Suprapubic skin (tissue), 4 donors: ENCODE data around the gene PDE1C. TPM values are rescaled to one million over a fixed set of nuclear protein-coding genes. Genes with fewer than 3 reads are reported as not detected.

Experiments used
- DNase-seq, 2 donors: peaks; one replicate each; pipeline ENCODE4 v3.0.0-alpha.2; 2019; ENCODE audit warnings: low spot score in 2 of 2
- H3K27ac ChIP-seq: fragments of 200-600 bp; sonication (generic); one replicate; pipeline ENCODE4 v1.5.1; 2019
- H3K27me3 ChIP-seq: fragments of 200-600 bp; sonication (generic); one replicate; pipeline ENCODE4 v1.5.1; 2019
- H3K36me3 ChIP-seq: fragments of 200-600 bp; sonication (generic); one replicate; pipeline ENCODE4 v1.5.1; 2019
- H3K4me1 ChIP-seq: fragments of 200-600 bp; sonication (generic); one replicate; pipeline ENCODE4 v1.5.1; 2019
- H3K4me3 ChIP-seq: fragments of 200-600 bp; sonication (generic); one replicate; pipeline ENCODE4 v1.5.1; 2019; ENCODE audit warnings: mild to moderate bottlenecking
- H3K9me3 ChIP-seq: fragments of 200-600 bp; sonication (generic); one replicate; pipeline ENCODE4 v1.5.1; 2019
- CTCF ChIP-seq, 2 donors: fragments of 200-600 bp in 1 of 2; fragments of 450-650 bp in 1 of 2; sonication (generic) in 1 of 2; IDR thresholded peaks; one replicate each; pipeline ENCODE4 v1.5.1; 2016 to 2019; ENCODE audit warnings: antibody characterized with exemption in 2 of 2, mild to moderate bottlenecking in 1 of 2, moderate library complexity in 1 of 2
- EP300 ChIP-seq: sonication (generic); formaldehyde crosslinking; IDR thresholded peaks from one replicate; pipeline ENCODE4 v1.6.1; 2017; ENCODE audit warnings: antibody characterized with exemption
- POLR2A ChIP-seq, 2 donors: fragments of 450-650 bp; IDR thresholded peaks; one replicate each; pipeline ENCODE4 v1.6.1; 2017; ENCODE audit warnings: antibody characterized with exemption in 2 of 2, mild to moderate bottlenecking in 2 of 2, moderate library complexity in 2 of 2
- POLR2AphosphoS5 ChIP-seq, 3 donors: sonication (generic); formaldehyde crosslinking; IDR thresholded peaks; one replicate each; pipeline ENCODE4 v1.6.1; 2017; ENCODE audit warnings: antibody characterized with exemption in 3 of 3
- WGBS: methylation state at CpG from one replicate; pipeline ENCODE4 v1.1.5; 2018; 5-methylcytosine and 5-hydroxymethylcytosine counted together
- total RNA-seq, 4 donors: library from RNA; depleted of rRNA; stranded (reverse); fragments of >200 nt; gene quantifications; one replicate each; pipeline ENCODE4 v1.1.0, GENCODE V29; 2016

PDE1C gene
- total RNA-seq, 4 donors from 2014 or later: 0.64 to 1.8 (median 0.83) TPM

GRCh38 chr7:32062150-32062549 lies 8.1 kb downstream of the PDE1C start:
- Histone ChIP-seq H3K36me3 (no peaks in the 10 kb centered on the region), H3K27ac (no peak overlapping the region), H3K9me3 (no peaks in the 10 kb centered on the region), H3K27me3 (peaks cover under 1% of the 10 kb centered on the region), H3K4me3 (no peak overlapping the region), H3K4me1 (peaks cover 4% of the 10 kb centered on the region)
- DNase-seq: no peak
- TF ChIP-seq CTCF (IDR thresholded peaks at IDR 0.05) (peak in 1 of 2 donors; percentile 42), POLR2AphosphoS5 (IDR thresholded peaks at IDR 0.05) (no peak), POLR2A (IDR thresholded peaks at IDR 0.05) (no peak)
- WGBS: 51% methylated on average over 5 of the region's 5 CpGs

- WGBS: 85% methylated on average over 2 of the region's 3 CpGs
- no peak overlapping the region for H3K27ac ChIP-seq
- H3K27me3 ChIP-seq: no peaks in the 10 kb centered on the region
- no peaks in the 10 kb centered on the region for H3K9me3 ChIP-seq
- H3K36me3 ChIP-seq: no peaks in the 10 kb centered on the region
- H3K4me1 ChIP-seq: peaks cover 4% of the 10 kb centered on the region
- no peak for DNase-seq
- no peak overlapping the region for H3K4me3 ChIP-seq
- TF ChIP-seq CTCF (IDR thresholded peaks at IDR 0.05) (no peak), EP300 (no peak), POLR2AphosphoS5 (IDR thresholded peaks at IDR 0.05) (no peak), POLR2A (IDR thresholded peaks at IDR 0.05) (no peak)
Measured at GRCh38 chr7:32061346-32061745, 8.9 kb downstream of the PDE1C start.

GRCh38 chr7:32059289-32060011 lies 10.8 kb downstream of the PDE1C start:
- WGBS: 41% methylated on average over 6 of the region's 6 CpGs
- Histone ChIP-seq H3K9me3 (no peaks in the 10 kb centered on the region), H3K4me1 (peaks cover 4% of the 10 kb centered on the region), H3K4me3 (no peak overlapping the region), H3K36me3 (no peaks in the 10 kb centered on the region), H3K27ac (no peak overlapping the region), H3K27me3 (no peaks in the 10 kb centered on the region)
- DNase-seq: no peak
- TF ChIP-seq CTCF (IDR thresholded peaks at IDR 0.05): no peak

- TF ChIP-seq POLR2A (IDR thresholded peaks at IDR 0.05) (no peak), CTCF (IDR thresholded peaks at IDR 0.05) (no peak), POLR2AphosphoS5 (IDR thresholded peaks at IDR 0.05) (no peak), EP300 (no peak)
- no peaks in the 10 kb centered on the region for H3K27me3 ChIP-seq
- no peak for DNase-seq
- no peaks in the 10 kb centered on the region for H3K36me3 ChIP-seq
- no peak overlapping the region for H3K27ac ChIP-seq
- 59% methylated on average over 5 of the region's 5 CpGs for WGBS
- H3K4me1 ChIP-seq: peaks cover 4% of the 10 kb centered on the region
- no peak overlapping the region for H3K4me3 ChIP-seq
- H3K9me3 ChIP-seq: no peaks in the 10 kb centered on the region
Measured at GRCh38 chr7:32058002-32058401, 12.2 kb downstream of the PDE1C start.

- Histone ChIP-seq H3K36me3 (no peaks in the 10 kb centered on the region), H3K27me3 (no peaks in the 10 kb centered on the region), H3K9me3 (no peaks in the 10 kb centered on the region), H3K27ac (no peak overlapping the region), H3K4me3 (no peak overlapping the region), H3K4me1 (no peaks in the 10 kb centered on the region)
- 52% methylated on average over 1 of the region's 1 CpG for WGBS
- no peak for DNase-seq
- TF ChIP-seq POLR2AphosphoS5 (IDR thresholded peaks at IDR 0.05) (no peak), CTCF (IDR thresholded peaks at IDR 0.05) (no peak), EP300 (no peak)
Measured at GRCh38 chr7:32056767-32057166, 13.4 kb downstream of the PDE1C start.
